GM19452 (cell line): ENCODE results near the gene PCDHGB5.

Source experiments
- ATAC-seq: cut with Tn5 transposase; IDR thresholded peaks from one replicate; pipeline ENCODE4 v1.9.1; 2021; ENCODE audit not compliant: unreplicated experiment

PCDHGB5 gene

GRCh38 chr5:141439411-141440141 lies 41.8 kb downstream of the PCDHGB5 start:
- no peak for ATAC-seq

- ATAC-seq: no peak
Measured at GRCh38 chr5:141440341-141440740, 42.6 kb downstream of the PCDHGB5 start.

- ATAC-seq: no peak
Measured at GRCh38 chr5:141441571-141442170, 43.9 kb downstream of the PCDHGB5 start.
